Lower lobe of right lung (tissue), 2 donors: ENCODE measurements around the gene BICD1. TPM values are rescaled to one million over a fixed set of nuclear protein-coding genes. Genes with fewer than 3 reads are reported as not detected.

Experiments used
- ATAC-seq, 2 donors: fragments of 200-7000 bp; cut with Tn5 transposase; one replicate each; pipeline ENCODE4 v1.9.1; 2020 to 2022; ENCODE audit warnings: mild to moderate bottlenecking in 2 of 2, moderate library complexity in 2 of 2
- DNase-seq: peaks from one replicate; pipeline ENCODE4 v3.0.0-alpha.2; 2020
- H3K27ac ChIP-seq: fragments of 200-600 bp; one replicate; pipeline ENCODE4 v1.8.0; 2022
- H3K27me3 ChIP-seq: fragments of 200-600 bp; one replicate; pipeline ENCODE4 v1.8.0; 2022; ENCODE audit warnings: low read depth
- H3K36me3 ChIP-seq: fragments of 200-600 bp; one replicate; pipeline ENCODE4 v1.8.0; 2022; ENCODE audit warnings: mild to moderate bottlenecking
- H3K4me1 ChIP-seq: fragments of 200-600 bp; one replicate; pipeline ENCODE4 v1.8.0; 2022
- H3K4me3 ChIP-seq: fragments of 200-600 bp; one replicate; pipeline ENCODE4 v1.8.0; 2022; ENCODE audit warnings: mild to moderate bottlenecking
- H3K9me3 ChIP-seq: fragments of 200-600 bp; one replicate; pipeline ENCODE4 v1.8.0; 2022
- CTCF ChIP-seq: fragments of 200-600 bp; IDR thresholded peaks from one replicate; pipeline ENCODE4 v1.8.0; 2022; ENCODE audit warnings: antibody characterized with exemption, mild to moderate bottlenecking
- intact Hi-C: fragments of 100-400 bp; cut with DNase I; formaldehyde crosslinking; loops from one replicate; pipeline ENCODE4 v1.11.0; 2022
- total RNA-seq: library from RNA; stranded (reverse); fragmentation: NEBNext Ultra II Directional; extraction: Animal tissue kit (Norgen Biotek cat#: 25700); gene quantifications from one replicate; pipeline ENCODE4 v1.2.1, GENCODE V29; 2021
- donor health status: DM: no; HTN: yes; CAD: no; lungs with severe emphysema.

Gene BICD1
- total RNA-seq, 1 donor from 2014 or later, result 11.0 TPM

GRCh38 chr12:32100888-32101287, 5.8 kb upstream of the BICD1 start:
- Histone ChIP-seq H3K4me1 (peaks cover 2% of the 10 kb centered on the region), H3K27me3 (no peaks in the 10 kb centered on the region), H3K36me3 (no peaks in the 10 kb centered on the region), H3K4me3 (no peak overlapping the region), H3K9me3 (no peaks in the 10 kb centered on the region), H3K27ac (no peak overlapping the region)
- DNase-seq (no peak), ATAC-seq (no peak)
- TF ChIP-seq CTCF, result no peak
- intact Hi-C loops, result no loop called here

- Histone ChIP-seq H3K4me1 (peaks cover 9% of the 10 kb centered on the region), H3K9me3 (no peaks in the 10 kb centered on the region), H3K36me3 (no peaks in the 10 kb centered on the region), H3K27ac (no peak overlapping the region), H3K4me3 (no peak overlapping the region), H3K27me3 (no peaks in the 10 kb centered on the region)
- intact Hi-C loops, result no loop called here
- ATAC-seq (no peak), DNase-seq (no peak)
- TF ChIP-seq CTCF, result no peak
Observed at GRCh38 chr12:32102234-32102633, 4.4 kb upstream of the BICD1 start.

GRCh38 chr12:32104572-32105355, 1.9 kb upstream of the BICD1 start:
- Histone ChIP-seq H3K9me3 (no peaks in the 10 kb centered on the region), H3K27me3 (no peaks in the 10 kb centered on the region), H3K4me1 (peaks cover 23% of the 10 kb centered on the region), H3K36me3 (no peaks in the 10 kb centered on the region), H3K27ac (no peak overlapping the region), H3K4me3 (no peak overlapping the region)
- no peak for TF ChIP-seq CTCF
- intact Hi-C loops, result no loop called here
- ATAC-seq, result no peak
- no peak for DNase-seq

- Histone ChIP-seq H3K36me3 (no peaks in the 10 kb centered on the region), H3K27ac (peak overlapping the region; percentile 82), H3K27me3 (no peaks in the 10 kb centered on the region), H3K9me3 (no peaks in the 10 kb centered on the region), H3K4me1 (peaks cover 23% of the 10 kb centered on the region), H3K4me3 (peak overlapping the region; percentile 99)
- peak in 1 of 2 donors; percentile 13 for ATAC-seq
- intact Hi-C loops, result no loop called here
- TF ChIP-seq CTCF, result no peak
- DNase-seq, result no peak
Observed at GRCh38 chr12:32105986-32106516, 596 bp upstream of the BICD1 start.

- Histone ChIP-seq H3K4me1 (peaks cover 23% of the 10 kb centered on the region), H3K4me3 (peak overlapping the region; percentile 99), H3K9me3 (no peaks in the 10 kb centered on the region), H3K27me3 (no peaks in the 10 kb centered on the region), H3K36me3 (no peaks in the 10 kb centered on the region), H3K27ac (peak overlapping the region; percentile 82)
- ATAC-seq (peak; percentile 16 to 57), DNase-seq (no peak)
- no peak for TF ChIP-seq CTCF
- intact Hi-C loops, result no loop called here
Observed at GRCh38 chr12:32107359-32108267, 966 bp downstream of the BICD1 start.
